ELR (cell line): Measurements from ENCODE around the gene DRAXIN.

Experiments
- DNase-seq: peaks from one replicate; pipeline ENCODE4 v3.0.0-alpha.2; 2015; ENCODE audit warnings: low read depth

DRAXIN gene

DNA sequence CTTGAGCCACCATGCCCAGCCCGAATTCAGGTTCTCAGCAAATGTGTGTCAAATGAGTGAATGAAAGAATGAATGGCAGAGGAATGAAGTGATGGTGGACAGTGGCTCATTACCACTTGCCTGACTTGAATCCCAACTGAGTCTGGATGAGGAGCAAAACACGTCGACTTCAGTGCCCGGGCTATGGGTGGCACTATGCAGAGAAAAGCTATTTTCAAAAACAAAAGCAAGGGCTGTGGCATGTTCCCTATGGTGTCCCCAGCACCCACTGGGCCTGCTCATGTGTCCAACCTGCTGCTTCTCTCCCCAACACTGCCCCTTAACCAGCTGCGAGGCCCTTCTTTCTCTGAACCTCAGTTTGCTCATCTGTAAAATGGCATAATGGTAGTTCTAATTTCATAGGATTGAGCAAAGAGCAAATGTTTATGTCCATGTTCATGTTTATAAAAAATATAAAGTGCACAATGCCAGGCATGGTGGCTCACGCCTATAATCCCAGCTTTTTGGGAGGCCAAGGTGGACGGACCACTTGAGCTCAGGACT is 6.2 kb upstream of the DRAXIN start:
- no peak for DNase-seq

DNA sequence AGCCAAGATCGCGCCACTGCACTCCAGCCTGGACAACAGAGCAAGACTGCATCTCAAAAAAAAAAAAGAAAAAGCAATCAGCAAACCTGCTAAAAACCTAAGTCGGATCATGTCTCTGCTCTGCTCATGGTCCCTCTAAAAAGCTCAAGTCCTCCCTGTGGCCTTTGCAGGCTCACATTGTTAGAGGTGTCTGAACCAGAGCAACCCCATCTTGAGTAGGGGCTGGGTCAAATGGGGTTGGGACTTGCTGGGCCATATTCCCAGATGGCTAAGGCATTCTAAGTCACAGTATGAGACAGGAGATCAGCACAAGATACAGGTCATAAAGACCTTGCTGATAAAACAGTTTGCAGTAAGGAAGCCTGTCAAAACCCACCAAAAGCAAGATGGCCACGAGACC is 3.0 kb upstream of the DRAXIN start:
- no peak for DNase-seq

DNA sequence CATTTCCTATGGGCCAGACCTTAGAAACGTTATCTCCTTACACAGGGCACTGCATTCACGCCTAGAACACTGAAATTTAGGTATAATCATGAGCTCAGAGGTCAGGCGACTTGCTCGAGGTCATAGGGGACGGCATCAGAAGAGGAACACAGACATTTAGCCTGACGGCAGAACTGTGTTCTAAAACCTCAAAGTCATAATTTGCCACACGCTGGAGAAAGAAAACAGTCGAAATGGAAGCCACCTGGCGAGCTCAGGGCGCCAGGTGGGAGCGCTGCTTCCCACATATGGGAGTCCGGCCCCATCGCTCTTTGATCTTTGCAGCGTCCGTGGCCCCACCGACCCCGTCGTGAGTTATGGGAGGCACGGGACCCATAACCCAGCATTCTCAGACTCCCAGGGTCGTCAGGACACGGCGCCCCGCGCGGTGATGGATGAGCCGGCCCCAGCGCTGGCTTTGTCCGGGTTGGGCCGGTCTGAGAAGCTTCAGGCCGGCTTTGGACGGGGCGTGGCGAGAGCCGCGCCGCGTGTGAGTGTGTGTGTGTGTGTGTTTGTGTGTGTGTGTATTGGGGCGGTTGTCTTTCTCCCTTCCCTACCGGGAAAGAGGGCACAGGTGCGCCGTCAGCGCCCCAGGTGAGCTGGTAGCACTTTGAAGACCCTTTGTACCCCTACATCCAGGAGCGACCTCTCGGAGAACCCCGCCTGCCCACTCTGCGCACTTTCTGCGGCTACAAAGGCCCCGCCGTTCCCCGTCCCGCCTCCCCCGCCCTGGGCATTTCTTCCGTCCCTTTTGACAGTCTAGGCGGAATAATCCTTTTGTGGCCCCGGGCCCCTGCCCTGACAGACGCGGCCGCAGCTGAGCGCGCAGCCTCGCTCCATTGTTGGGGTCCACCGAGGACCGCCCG is 861 bp upstream of the DRAXIN start:
- no peak for DNase-seq

DNA sequence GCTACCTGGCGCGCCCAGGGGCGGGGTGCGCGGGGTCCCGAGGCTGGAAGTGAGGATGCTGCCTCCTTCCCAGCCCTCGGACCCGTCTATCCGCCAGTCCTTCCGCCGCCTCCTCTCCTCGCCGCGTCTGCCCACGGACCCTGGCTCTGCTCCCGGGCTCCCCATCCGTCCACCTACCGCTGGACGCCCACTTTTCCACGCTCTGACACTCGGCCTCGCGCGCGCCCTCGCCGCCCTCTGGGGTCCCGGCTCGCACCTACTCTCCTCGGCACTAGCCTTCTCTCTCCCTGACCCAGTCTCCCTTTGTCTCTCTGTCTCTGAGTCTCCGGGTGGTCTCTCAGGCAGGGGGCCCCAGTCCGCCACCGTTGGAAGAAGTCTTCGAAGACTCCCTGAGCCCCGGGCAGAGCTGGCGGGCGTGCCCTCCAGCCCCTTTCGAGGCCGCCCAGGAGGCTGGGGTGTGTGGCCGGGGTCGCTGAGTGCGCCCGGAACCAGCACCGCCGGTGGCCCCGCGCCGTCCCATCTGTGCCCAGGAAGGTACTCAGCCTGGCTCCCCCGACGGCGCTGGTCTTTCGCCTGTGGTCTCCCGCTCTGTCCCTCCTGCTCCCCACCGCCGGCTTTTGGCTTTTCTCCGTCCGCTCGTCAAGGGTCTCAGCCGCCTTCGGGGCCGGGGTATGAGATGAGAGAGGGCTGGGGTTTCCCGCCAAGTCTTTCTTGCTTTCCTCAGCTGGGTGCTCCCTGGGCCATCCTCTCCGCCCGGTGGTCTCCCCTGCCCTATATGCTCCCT is 610 bp downstream of the DRAXIN start:
- no peak for DNase-seq

DNA sequence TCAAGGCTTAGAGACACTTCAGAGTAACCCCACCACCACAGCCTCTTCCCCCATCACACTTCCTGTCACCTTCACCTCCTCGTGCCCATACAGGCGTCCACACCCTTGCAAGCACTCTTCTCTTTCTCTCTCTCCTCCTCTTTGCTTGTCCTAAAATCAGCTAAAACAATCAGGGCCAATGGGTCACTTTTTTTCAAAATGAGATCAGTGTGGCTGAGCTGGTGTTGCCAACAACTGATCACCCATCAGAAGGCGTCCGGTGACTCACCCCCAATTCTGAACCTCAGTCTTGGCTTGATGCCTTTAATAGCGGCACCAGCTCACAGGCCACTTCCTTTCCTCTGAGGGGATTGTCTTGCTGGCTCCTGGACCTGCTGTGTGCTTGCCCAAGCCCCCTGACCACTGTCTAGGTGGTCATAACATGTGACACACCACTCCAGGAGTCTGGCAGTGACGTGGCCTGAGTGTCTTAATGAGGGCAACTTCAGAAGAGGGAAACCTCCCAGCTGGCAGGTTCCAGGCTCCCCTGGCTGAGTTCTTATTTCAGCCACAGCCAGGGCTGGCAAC is 1.6 kb downstream of the DRAXIN start:
- peak; percentile 84 for DNase-seq

DNA sequence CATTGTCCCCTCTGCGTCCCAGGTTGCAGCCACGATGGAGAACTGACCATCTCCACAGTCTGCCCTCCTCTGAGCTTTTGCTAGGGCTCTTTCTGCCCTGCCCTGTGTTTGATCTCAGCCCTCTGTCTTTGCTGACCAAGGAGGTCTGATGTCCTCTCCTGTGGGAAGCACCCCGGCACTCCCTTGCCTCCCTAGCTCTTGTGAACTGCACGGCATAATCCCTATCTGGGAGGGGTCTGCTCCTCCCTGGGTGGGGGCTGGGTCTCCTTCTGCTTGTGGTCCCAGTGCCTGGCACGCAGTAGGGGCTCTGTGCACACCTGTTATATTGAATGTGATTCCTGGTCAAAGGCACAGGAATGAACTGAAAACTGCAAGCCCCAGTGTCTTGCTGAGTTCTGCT is 2.4 kb downstream of the DRAXIN start:
- DNase-seq = no peak

DNA sequence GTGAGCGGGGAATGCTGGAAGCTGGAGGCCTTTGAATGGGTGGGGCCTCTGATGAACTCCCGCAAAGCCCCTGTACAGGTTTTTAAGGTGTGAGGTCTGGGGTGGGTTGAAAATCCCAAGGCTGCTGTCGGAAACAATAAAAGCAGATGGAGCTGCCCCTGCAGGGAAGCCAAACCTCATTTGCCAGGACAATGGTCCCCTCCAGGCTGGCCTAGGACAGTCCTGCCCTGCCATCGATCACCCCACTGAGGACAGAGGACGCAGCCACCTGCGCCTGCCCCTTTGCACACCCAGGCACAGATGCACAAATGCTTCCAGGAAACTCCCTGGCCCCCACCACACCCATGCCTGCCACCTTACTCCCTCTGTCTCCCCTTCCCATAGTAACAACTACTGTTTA is 4.4 kb downstream of the DRAXIN start:
- no peak for DNase-seq

DNA sequence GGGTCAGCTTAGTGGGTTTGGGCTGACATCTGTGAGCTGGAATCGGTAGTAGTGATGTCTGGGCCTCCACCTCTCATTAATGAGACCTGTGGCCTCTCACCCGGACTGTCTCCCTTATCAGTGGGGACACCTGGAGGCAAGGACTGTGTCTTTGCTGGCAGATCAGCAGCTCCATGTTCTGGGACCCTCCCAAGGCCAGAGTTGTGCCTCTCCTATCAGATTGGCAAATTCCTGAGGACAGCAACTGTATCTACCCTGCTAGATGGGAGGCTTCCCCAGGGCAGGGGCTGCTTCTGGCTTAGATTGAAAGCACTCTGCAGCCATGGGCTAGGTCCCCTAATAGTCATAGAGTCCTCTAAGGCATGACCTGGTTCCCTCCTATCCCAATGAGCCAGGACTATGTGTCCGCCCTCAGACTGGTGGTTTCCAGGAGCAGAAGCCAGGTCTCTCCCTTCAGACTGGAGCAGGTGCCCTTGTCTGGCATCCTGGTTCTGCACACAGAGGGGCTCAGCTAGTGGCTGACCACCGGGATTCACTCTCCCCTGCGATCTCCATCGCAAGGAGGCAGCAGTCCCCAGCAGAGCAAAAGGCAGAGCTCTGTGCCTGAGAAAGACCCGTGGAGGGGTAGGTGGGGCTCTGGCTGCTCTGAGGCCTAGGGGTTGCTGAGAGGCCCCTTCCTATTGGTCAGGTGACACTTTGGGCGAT is 5.8 kb downstream of the DRAXIN start:
- DNase-seq = no peak

DNA sequence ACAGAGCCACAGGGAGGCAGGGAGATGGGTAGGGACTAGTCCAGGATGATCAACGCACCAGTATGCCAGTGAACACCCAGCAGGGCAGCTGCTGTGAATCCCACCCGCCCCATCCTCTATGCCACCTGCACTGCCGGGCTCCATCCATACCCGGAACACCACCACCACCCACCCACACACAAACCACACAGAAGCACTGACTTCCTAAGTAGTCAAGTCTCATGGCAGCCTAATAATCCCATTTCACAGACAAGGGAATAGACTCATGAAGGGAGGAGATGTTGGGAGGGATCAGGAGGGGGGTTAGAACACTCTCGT is 6.3 kb downstream of the DRAXIN start:
- DNase-seq = no peak

DNA sequence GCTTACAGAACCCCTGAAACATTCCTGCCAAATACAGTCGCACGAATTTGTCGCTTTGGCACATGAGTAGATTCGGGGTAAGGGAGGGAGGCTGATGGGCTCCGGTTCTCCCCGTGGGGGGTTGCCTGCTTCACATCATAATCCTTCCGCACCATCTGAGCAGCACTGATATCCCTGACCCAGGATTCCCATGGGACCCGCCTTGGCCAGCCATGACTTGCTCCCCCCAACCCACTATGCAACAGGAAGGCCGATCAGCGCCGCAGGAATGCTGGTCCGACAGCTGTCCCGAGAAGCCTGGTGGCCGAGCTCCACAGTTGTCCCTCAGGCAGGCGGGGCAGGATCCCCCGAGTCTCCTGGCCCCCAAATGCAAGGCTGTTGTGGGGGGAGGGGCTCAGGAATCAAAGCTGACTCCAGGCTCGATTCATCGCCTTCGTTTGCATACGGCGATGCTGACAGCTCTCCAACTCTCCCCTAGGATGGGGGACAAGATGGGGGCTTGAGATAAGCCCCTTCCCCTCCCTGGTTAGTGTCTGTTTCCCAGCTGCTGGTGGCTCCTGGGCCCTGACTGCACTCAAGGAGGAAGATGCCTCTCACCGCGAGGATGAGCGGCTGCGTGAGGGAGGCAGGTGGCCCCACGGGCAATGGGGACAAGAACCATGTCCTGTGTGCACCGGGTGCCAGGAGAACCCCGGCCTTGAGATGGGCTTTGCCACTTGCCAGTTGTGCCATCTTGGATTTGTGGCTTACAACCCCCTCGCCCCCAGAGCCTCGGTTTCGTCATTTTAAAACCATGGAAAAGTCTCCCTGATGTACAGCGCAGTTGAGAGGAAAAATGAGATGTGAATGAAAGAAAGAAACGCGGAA is 9.3 kb downstream of the DRAXIN start:
- DNase-seq = no peak

DNA sequence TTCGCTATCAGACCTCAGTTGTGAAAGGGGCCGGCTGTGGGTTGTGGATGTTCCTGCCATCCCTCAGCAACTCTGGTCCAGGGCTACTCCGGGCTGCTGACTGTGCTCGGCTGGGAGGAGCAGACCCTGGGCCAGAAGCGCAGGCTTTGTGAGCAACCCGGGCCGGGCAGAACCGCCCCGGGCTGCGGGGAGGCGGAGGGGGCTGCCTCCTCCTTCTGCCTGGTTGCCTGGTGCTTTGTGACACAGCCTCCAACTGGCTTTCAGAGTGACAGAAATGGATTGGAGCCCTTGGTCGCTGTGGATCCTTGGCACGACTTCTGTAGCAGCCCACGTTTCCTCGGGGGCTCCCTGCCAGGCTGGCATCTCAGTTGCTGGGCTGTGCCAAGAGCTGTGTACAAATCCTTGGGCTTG is 10.0 kb downstream of the DRAXIN start:
- DNase-seq = no peak

DNA sequence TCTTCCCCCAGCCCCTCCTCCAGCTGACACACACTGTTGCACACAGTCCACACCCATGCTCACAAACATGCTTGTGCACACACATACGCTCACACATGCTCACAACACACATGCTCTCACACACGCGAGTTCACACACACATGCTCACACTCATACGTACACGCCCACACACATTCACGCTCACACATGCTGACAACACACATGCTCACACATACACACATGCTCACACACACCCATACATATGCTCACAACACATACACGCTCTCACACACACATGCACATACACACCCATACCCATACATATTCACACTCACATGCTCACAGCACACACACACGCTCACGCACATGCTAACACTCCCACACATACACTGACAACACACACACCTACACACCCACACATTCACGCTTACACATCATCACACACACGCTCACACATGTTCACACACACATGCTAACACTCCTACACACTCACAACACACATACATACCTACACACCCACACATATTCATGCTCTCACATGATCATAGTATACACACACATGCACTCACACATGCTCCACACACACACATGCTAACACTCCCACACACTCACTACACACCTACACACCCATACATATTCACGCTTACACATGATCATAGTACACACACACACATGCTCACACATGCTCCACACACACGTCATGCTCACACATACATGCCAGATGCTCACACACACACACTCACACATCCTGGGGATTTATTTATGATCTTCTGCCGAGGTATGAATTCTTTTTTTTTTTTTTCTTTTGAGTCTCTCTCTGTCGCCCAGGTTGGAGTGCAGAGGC is 10.7 kb downstream of the DRAXIN start:
- no peak for DNase-seq

DNA sequence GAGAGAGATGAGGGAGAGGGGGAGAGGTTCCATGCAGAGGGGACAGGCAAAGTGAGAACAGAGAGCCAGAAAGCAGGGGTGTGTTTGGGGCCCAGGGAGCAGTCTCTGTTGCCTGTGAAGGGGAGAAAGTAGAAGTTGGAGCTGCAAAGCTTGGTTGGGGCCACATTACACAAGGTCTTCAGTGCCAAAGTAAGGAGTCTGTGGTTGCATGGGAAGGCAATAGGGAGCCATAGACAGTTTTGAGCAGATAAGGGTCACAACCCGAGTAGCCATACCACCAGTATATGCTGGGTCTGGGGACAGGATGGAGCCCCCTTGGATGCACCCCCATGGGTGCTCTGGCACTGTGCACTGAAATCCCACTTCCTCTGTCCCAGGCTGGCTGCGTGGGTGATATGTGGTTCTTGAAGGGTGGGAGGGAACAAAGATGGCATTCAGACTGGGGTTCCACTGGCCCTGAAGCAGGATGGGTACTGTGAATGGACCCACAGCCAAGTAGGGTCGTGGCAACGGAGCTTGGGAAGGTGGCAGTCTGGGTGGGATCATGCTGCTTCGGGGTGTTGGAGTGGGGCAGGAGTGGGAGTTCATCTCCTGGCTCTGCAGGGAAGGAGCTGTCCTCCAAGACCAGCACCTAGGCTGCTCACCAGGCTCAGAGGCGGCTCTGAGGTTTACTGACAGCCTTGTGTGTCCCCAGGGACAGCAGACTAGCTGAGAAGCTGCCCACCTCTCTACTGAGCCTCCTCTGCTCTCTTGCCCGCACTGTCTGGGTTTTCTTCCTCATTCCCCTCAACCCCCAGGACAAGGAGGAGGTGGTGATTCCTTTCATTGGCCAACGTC is 12.1 kb downstream of the DRAXIN start:
- DNase-seq = no peak

DNA sequence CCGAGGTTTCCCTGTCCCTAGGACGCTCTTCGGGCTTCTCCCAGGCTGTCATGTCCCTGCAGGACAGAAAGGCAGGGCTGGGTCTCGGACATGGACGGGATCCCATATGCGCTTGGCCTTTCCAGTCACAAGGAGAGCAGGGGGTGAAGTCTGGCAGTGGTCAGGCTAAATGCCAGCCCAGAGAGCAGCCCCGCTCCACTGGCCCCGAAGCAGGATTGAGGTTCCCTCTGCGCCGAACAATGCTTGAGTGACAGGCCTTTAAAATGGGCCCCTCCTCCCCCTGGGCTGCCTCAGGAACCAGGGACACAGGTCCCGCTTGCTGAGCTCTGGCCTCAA is 12.7 kb downstream of the DRAXIN start:
- DNase-seq = no peak

DNA sequence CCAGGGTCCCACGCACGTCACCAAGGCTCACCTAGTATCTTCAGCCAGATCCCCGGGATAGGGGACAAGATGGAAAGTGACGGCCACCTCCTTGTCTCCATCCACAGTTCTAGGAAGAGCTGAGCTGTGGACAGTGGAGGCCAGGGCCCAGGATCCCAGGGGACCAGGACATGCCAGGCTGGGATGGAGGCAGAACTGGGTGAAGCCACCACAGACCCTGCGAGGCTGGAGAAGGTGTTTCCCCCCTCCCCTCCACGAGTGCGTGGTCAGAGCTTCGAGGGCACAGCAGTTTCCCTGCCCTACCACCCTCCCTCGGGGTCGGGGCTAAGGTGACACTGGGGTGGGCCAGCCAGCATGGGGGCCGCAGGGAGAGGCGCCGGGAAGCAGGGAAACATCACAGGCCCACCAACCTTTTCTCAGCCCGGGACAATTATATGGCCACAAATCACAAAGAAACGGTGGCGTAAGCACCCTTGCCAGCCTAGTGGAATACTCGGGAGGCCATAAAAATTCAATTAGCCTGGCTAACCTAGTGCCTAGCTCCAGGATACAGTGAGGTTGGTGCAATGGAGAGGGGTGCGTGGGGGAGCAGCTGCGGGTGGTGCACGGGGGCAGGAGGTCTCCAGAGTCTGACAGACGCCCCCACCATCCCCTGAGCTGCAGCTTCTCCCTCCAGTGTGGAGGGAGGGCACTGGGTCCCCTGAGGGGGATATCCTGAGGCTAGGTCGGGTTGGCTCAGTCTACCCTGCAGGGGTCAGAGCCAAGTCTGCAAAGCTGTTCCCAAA is 13.4 kb downstream of the DRAXIN start:
- no peak for DNase-seq

DNA sequence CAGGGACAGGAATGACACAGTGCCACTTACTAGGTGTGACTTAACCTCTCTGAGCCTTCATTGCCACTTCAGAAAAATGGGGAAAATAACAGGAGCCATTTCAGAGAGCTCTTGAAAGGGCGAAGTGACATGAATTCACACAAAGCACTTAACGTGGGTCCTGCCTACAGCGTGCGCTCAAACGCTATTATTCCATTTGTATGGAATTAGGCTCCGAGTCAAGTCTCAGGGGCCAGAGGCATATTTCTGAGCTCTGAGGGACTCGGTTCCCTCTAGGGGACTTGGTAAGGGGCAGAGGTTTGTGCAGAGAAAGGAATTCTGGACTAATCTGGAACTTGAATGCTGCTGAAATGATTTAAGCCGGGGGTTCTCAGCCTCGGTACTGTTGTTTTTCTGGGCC is 14.1 kb downstream of the DRAXIN start:
- no peak for DNase-seq

DNA sequence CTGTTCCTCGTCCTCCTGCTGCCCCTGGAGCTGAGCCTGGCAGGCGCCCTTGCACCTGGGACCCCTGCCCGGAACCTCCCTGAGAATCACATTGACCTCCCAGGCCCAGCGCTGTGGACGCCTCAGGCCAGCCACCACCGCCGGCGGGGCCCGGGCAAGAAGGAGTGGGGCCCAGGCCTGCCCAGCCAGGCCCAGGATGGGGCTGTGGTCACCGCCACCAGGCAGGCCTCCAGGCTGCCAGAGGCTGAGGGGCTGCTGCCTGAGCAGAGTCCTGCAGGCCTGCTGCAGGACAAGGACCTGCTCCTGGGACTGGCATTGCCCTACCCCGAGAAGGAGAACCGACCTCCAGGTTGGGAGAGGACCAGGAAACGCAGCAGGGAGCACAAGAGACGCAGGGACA is 14.8 kb downstream of the DRAXIN start:
- DNase-seq = no peak

DNA sequence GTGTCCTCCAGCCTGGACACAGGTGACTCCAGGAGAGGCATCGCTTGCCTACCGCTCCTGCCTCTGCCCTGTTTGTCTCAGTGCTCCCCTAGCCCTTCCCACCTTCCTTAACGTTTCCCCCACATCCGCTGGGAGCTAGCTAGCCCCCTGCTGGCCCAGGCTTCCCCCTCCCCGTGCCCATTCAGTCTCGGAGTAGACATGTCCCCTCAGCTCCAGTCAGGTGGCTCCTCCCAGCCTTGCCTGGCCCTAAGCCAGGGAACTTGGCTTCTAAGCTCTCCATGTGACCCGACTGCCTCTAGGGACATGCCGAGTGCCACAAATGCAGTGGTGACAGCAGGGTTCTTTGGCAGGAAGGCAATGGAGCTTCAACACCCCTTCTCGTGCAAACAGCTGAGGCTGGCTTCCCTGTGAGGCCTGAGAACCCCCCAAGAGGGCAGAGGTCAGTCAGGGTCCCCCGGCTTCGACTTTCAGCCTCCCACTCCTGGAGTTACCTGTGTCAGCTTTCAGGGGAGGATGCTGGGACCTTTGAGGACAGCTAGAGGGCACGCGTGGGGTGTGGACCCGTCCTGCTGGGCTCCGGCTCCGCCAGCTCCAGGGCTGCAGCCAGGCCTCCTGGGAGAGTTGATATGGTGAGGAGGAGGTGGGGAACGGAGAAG is 16.2 kb downstream of the DRAXIN start:
- no peak for DNase-seq
